ENCODE measurements around the gene TRIM46. TPM values are rescaled to one million over a fixed set of nuclear protein-coding genes. Genes with fewer than 3 reads are reported as not detected.
A peak's percentile ranks its signal among the peaks of the same experiment; 100 is the strongest.

Gene TRIM46
- total and polyA plus RNA-seq, 9 of the 15 experiments (the other 6 are each of a cell fraction or from before 2014, with no cell fraction given) = 0.05 to 0.60 (median 0.16) TPM; not detected in 3

- TF ChIP-seq ZNF311 (CRISPR knock-in tag; IDR thresholded peaks at IDR 0.05) (no peak), CSDE1 (IDR thresholded peaks at IDR 0.05) (no peak), ZNF212 (CRISPR knock-in tag; IDR thresholded peaks at IDR 0.05) (no peak), ZKSCAN3 (CRISPR knock-in tag; IDR thresholded peaks at IDR 0.05) (no peak), DDX20 (tag; IDR thresholded peaks at IDR 0.05; ENCODE audit: low read depth) (no peak), RBM25 (IDR thresholded peaks at IDR 0.05; ENCODE audit: low read depth, low read length, severe bottlenecking) (no peak), GATAD2B (IDR thresholded peaks at IDR 0.05; ENCODE audit: borderline replicate concordance) (no peak), SMAD2 (IDR thresholded peaks at IDR 0.05; ENCODE audit: low read depth, low read length) (no peak), MLLT1 (IDR thresholded peaks at IDR 0.05) (0 out of 4 replicates have a peak, but pooled peaks of 1 of the 2 experiments have one; percentile 36), E2F1 (CRISPR knock-in tag; IDR thresholded peaks at IDR 0.05) (peak; percentile 59; the same call in 1 of the 2 replicates), ZNF561 (CRISPR knock-in tag; conservative IDR thresholded peaks at IDR 0.05) (no peak), CEBPG (CRISPR knock-in tag; IDR thresholded peaks at IDR 0.05) (0 out of 2 replicates have a peak, but pooled peaks have one; percentile 39), CEBPG (tag; conservative IDR thresholded peaks at IDR 0.05 in 1 of 2, IDR thresholded peaks at IDR 0.05 in 1 of 2) (no peak), SRSF3 (IDR thresholded peaks at IDR 0.05; ENCODE audit: insufficient read depth, low read length) (no peak), RCOR1 (IDR thresholded peaks at IDR 0.05; ENCODE audit: borderline replicate concordance in 1 of 2, low read depth in 2 of 2, low read length in 2 of 2) (peak in 1 of 2 experiments; percentile 80; a peak in 2 of 4 replicates), HMGXB4 (CRISPR knock-in tag; IDR thresholded peaks at IDR 0.05) (no peak; the same call in none of the 2 replicates), IRF2 (CRISPR knock-in tag; IDR thresholded peaks at IDR 0.05) (no peak), ZNF316 (IDR thresholded peaks at IDR 0.05) (peak; percentile 10; the same call in 1 of the 2 replicates), NCOA2 (IDR thresholded peaks at IDR 0.05; ENCODE audit: partially characterized antibody in 2 of 2) (no peak), ETV5 (CRISPR knock-in tag; IDR thresholded peaks at IDR 0.05; ENCODE audit: low read depth) (peak; percentile 69; the same call in 1 of the 2 replicates), CHD1 (IDR thresholded peaks at IDR 0.05; ENCODE audit: low read length) (no peak), MTA2 (IDR thresholded peaks at IDR 0.05; ENCODE audit: low read depth) (no peak), CREB3 (tag; conservative IDR thresholded peaks at IDR 0.05; ENCODE audit: low read depth) (no peak), RFX7 (CRISPR knock-in tag; IDR thresholded peaks at IDR 0.05) (no peak)
These were observed 744 bp upstream of the TRIM46 start, which contains the start of gene KRTCAP2 (continued) for GRCh38 chr1:155172732-155173477.
